Liver (tissue), 9 donors: Measurements from ENCODE around the gene PTPRN2. TPM values are rescaled to one million over a fixed set of nuclear protein-coding genes. Genes with fewer than 3 reads are reported as not detected.

ENCODE experiments used
- DNase-seq: peaks from one replicate; pipeline ENCODE4 v3.0.0-alpha.2; 2017; ENCODE audit warnings: low spot score
- H3K27ac ChIP-seq, 2 donors: one replicate each; pipeline ENCODE4 v1.7.0; 2013; ENCODE audit warnings: inconsistent platforms in 2 of 2, low read length in 2 of 2, control low read depth in 1 of 2, low read depth in 1 of 2, mild to moderate bottlenecking in 1 of 2
- H3K27me3 ChIP-seq, 4 donors: one replicate each; pipeline versions ENCODE4 v1.6.1 to v1.7.0; 2013; ENCODE audit warnings: low read length in 3 of 4, inconsistent platforms in 1 of 4, mild to moderate bottlenecking in 1 of 4, moderate library complexity in 1 of 4; ENCODE audit not compliant: control insufficient read depth in 4 of 4, insufficient read depth in 4 of 4
- H3K36me3 ChIP-seq, 4 donors: one replicate each; pipeline versions ENCODE4 v1.6.1 to v1.7.0; 2013; ENCODE audit warnings: low read length in 3 of 4, mild to moderate bottlenecking in 3 of 4, low read depth in 1 of 4, moderate library complexity in 1 of 4; ENCODE audit not compliant: control insufficient read depth in 4 of 4, insufficient read depth in 3 of 4
- H3K4me1 ChIP-seq, 4 donors: one replicate each; pipeline versions ENCODE4 v1.6.1 to v1.7.0; 2013; ENCODE audit warnings: low read length in 3 of 4, mild to moderate bottlenecking in 3 of 4, moderate library complexity in 1 of 4; ENCODE audit not compliant: control insufficient read depth in 4 of 4, insufficient read depth in 4 of 4
- H3K4me3 ChIP-seq, 3 donors: one replicate each; pipeline versions ENCODE4 v1.6.1 to v1.7.0; 2013; ENCODE audit warnings: low read length in 3 of 3, control low read depth in 1 of 3, low read depth in 1 of 3, mild to moderate bottlenecking in 1 of 3
- H3K9ac ChIP-seq, 2 donors: one replicate each; pipeline ENCODE4 v1.7.0; 2013; ENCODE audit warnings: low read length in 2 of 2, mild to moderate bottlenecking in 2 of 2, moderate library complexity in 2 of 2, control low read depth in 1 of 2, low read depth in 1 of 2
- H3K9me3 ChIP-seq, 4 donors: one replicate each; pipeline versions ENCODE4 v1.6.1 to v1.7.0; 2013; ENCODE audit warnings: low read length in 3 of 4; ENCODE audit not compliant: control insufficient read depth in 4 of 4
- EGR1 ChIP-seq, 2 donors: IDR thresholded peaks; 2 replicates each; pipeline ENCODE4 v1.6.1; 2016 to 2018; ENCODE audit warnings: antibody characterized with exemption in 2 of 2, low read depth in 2 of 2
- FOXA1 ChIP-seq: IDR thresholded peaks from 2 replicates; pipeline ENCODE4 v1.6.1; 2016; ENCODE audit warnings: antibody characterized with exemption
- FOXA2 ChIP-seq: IDR thresholded peaks from 2 replicates; pipeline ENCODE4 v1.6.1; 2016; ENCODE audit warnings: antibody characterized with exemption
- GABPA ChIP-seq, 2 donors: IDR thresholded peaks in 1 of 2; conservative IDR thresholded peaks in 1 of 2; 2 replicates each; pipeline ENCODE4 v1.6.1; 2016; ENCODE audit warnings: antibody characterized with exemption in 2 of 2, mild to moderate bottlenecking in 1 of 2, moderate library complexity in 1 of 2
- HNF4A ChIP-seq, 2 donors: conservative IDR thresholded peaks; 2 replicates each; pipeline ENCODE4 v1.6.1; 2016; ENCODE audit warnings: antibody characterized with exemption in 2 of 2, mild to moderate bottlenecking in 2 of 2
- HNF4G ChIP-seq: IDR thresholded peaks from 2 replicates; pipeline ENCODE4 v1.6.1; 2016; ENCODE audit warnings: antibody characterized with exemption
- JUND ChIP-seq, 2 donors: IDR thresholded peaks; 2 replicates each; pipeline ENCODE4 v1.6.1; 2016; ENCODE audit warnings: antibody characterized with exemption in 2 of 2
- NR2F2 ChIP-seq: IDR thresholded peaks from 2 replicates; pipeline ENCODE4 v1.6.1; 2016; ENCODE audit warnings: antibody characterized with exemption
- RAD21 ChIP-seq, 2 donors: IDR thresholded peaks; 2 replicates each; pipeline ENCODE4 v1.6.1; 2016; ENCODE audit warnings: antibody characterized with exemption in 2 of 2, mild to moderate bottlenecking in 2 of 2
- RXRA ChIP-seq, 2 donors: IDR thresholded peaks; 2 replicates each; pipeline ENCODE4 v1.6.1; 2017 to 2018; ENCODE audit warnings: antibody characterized with exemption in 2 of 2, mild to moderate bottlenecking in 1 of 2
- SP1 ChIP-seq: IDR thresholded peaks from 2 replicates; pipeline ENCODE4 v1.6.1; 2018; ENCODE audit warnings: antibody characterized with exemption, mild to moderate bottlenecking
- TAF1 ChIP-seq: conservative IDR thresholded peaks from 2 replicates; pipeline ENCODE4 v1.6.1; 2016; ENCODE audit warnings: antibody characterized with exemption, mild to moderate bottlenecking
- YY1 ChIP-seq: IDR thresholded peaks from 2 replicates; pipeline ENCODE4 v1.6.1; 2016; ENCODE audit warnings: antibody characterized with exemption, mild to moderate bottlenecking
- WGBS: extraction: QIAGEN DNeasy Blood & Tissue Kit; methylation state at CpG from one replicate; pipeline ENCODE4 v1.1.7; 2013; 5-methylcytosine and 5-hydroxymethylcytosine counted together
- polyA plus RNA-seq, 2 donors: library from polyadenylated mRNA; stranded (reverse) in 1 of 2; unstranded in 1 of 2; fragments of 200-250 nt in 1 of 2; fragments of >200 nt in 1 of 2; fragmentation: Nextera tagmentation in 1 of 2; extraction: Ambion mirVana in 1 of 2; gene quantifications; one replicate each; pipeline versions ENCODE4 v1.2.1 to v1.2.3, GENCODE V29; 2013 to 2015
- total RNA-seq, 2 donors: library from RNA; depleted of rRNA; stranded (reverse); fragments of >200 nt; gene quantifications; one replicate each; pipeline ENCODE4 v1.2.3, GENCODE V29; 2014
- TF ChIP-seq, protein P1 (sequence below): IDR thresholded peaks from 2 replicates; pipeline ENCODE4 v1.6.1; 2016; ENCODE audit warnings: antibody characterized with exemption
- TF ChIP-seq, protein P2 (sequence below): IDR thresholded peaks from 2 replicates; pipeline ENCODE4 v1.6.1; 2016; ENCODE audit warnings: antibody characterized with exemption
- TF ChIP-seq, protein P3 (sequence below): IDR thresholded peaks from 2 replicates; pipeline ENCODE4 v1.6.1; 2016; ENCODE audit warnings: antibody characterized with exemption
- TF ChIP-seq, protein P4 (sequence below): IDR thresholded peaks from 2 replicates; pipeline ENCODE4 v1.6.1; 2016; ENCODE audit warnings: antibody characterized with exemption, mild to moderate bottlenecking
- TF ChIP-seq, protein P5 (sequence below): fragments of 150-350 bp; IDR thresholded peaks from 2 replicates; pipeline ENCODE4 v1.5.1; 2017; ENCODE audit warnings: improper control_type of control experiment, low read depth, low read length; ENCODE audit not compliant: missing input control
- donor health status: healthy.
- donor health status: healthy.
- donor health status: healthy.
- donor health status: healthy.
- donor health status: healthy.

The PTPRN2 gene
- total and polyA plus RNA-seq, 4 donors, result 0.75 to 1.9 (median 1.1) TPM

DNA sequence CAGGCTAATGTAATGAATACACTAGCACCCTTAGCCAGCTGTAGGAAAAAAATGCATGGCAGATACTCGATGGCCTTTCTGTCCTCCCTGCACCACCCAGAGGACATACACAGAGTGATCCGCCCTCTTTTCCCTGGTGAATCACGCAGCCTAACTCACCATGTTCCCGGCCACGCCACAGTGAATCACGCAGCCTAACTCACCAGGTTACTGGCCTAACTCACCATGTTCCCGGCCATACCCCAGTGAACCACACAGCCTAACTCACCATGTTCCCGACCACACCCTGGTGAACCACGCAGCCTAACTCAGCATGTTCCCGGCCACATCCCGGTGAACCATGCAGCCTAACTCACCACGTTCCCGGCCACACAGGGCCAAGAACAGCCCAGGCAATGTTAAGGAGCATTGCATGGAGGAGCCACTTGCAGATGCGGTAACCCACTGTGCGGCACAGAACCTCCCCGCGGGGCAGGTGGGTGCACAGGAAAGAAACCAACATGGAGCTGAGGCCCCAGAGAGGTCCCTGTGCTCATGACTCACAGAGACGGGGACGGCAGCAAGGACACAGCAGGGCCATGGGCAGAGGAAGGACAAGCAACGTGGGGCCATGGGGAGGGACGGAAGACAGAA is 742.3 kb downstream of the PTPRN2 start:
- no peak overlapping the region for H3K9ac ChIP-seq
- H3K4me1 ChIP-seq, result no peaks in the 10 kb centered on the region
- no peak for DNase-seq
- no peaks in the 10 kb centered on the region for H3K27me3 ChIP-seq
- H3K9me3 ChIP-seq, result no peaks in the 10 kb centered on the region
- H3K4me3 ChIP-seq, result no peak overlapping the region
- 90% methylated on average over 21 of the region's 21 CpGs for WGBS
- H3K27ac ChIP-seq, result no peak overlapping the region
- H3K36me3 ChIP-seq, result no peaks in the 10 kb centered on the region
- TF ChIP-seq NR2F2, result no peak
- no peak for TF ChIP-seq TAF1
- no peak for TF ChIP-seq YY1
- TF ChIP-seq, protein P1, sequence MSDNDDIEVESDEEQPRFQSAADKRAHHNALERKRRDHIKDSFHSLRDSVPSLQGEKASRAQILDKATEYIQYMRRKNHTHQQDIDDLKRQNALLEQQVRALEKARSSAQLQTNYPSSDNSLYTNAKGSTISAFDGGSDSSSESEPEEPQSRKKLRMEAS, result no peak
- TF ChIP-seq SP1, result no peak
- TF ChIP-seq GABPA (IDR thresholded peaks at IDR 0.05 in 1 of 2, conservative IDR thresholded peaks at IDR 0.05 in 1 of 2), result no peak
- TF ChIP-seq, protein P2, sequence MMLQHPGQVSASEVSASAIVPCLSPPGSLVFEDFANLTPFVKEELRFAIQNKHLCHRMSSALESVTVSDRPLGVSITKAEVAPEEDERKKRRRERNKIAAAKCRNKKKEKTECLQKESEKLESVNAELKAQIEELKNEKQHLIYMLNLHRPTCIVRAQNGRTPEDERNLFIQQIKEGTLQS, result no peak
- no peak for TF ChIP-seq JUND (IDR thresholded peaks at IDR 0.05)
- TF ChIP-seq, protein P3, sequence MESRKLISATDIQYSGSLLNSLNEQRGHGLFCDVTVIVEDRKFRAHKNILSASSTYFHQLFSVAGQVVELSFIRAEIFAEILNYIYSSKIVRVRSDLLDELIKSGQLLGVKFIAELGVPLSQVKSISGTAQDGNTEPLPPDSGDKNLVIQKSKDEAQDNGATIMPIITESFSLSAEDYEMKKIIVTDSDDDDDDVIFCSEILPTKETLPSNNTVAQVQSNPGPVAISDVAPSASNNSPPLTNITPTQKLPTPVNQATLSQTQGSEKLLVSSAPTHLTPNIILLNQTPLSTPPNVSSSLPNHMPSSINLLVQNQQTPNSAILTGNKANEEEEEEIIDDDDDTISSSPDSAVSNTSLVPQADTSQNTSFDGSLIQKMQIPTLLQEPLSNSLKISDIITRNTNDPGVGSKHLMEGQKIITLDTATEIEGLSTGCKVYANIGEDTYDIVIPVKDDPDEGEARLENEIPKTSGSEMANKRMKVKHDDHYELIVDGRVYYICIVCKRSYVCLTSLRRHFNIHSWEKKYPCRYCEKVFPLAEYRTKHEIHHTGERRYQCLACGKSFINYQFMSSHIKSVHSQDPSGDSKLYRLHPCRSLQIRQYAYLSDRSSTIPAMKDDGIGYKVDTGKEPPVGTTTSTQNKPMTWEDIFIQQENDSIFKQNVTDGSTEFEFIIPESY, result no peak
- TF ChIP-seq HNF4G, result no peak
- TF ChIP-seq, protein P4, sequence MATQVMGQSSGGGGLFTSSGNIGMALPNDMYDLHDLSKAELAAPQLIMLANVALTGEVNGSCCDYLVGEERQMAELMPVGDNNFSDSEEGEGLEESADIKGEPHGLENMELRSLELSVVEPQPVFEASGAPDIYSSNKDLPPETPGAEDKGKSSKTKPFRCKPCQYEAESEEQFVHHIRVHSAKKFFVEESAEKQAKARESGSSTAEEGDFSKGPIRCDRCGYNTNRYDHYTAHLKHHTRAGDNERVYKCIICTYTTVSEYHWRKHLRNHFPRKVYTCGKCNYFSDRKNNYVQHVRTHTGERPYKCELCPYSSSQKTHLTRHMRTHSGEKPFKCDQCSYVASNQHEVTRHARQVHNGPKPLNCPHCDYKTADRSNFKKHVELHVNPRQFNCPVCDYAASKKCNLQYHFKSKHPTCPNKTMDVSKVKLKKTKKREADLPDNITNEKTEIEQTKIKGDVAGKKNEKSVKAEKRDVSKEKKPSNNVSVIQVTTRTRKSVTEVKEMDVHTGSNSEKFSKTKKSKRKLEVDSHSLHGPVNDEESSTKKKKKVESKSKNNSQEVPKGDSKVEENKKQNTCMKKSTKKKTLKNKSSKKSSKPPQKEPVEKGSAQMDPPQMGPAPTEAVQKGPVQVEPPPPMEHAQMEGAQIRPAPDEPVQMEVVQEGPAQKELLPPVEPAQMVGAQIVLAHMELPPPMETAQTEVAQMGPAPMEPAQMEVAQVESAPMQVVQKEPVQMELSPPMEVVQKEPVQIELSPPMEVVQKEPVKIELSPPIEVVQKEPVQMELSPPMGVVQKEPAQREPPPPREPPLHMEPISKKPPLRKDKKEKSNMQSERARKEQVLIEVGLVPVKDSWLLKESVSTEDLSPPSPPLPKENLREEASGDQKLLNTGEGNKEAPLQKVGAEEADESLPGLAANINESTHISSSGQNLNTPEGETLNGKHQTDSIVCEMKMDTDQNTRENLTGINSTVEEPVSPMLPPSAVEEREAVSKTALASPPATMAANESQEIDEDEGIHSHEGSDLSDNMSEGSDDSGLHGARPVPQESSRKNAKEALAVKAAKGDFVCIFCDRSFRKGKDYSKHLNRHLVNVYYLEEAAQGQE, result no peak
- no peak for TF ChIP-seq EGR1 (IDR thresholded peaks at IDR 0.05; ENCODE audit: low read depth in 2 of 2)
- TF ChIP-seq, protein P5, sequence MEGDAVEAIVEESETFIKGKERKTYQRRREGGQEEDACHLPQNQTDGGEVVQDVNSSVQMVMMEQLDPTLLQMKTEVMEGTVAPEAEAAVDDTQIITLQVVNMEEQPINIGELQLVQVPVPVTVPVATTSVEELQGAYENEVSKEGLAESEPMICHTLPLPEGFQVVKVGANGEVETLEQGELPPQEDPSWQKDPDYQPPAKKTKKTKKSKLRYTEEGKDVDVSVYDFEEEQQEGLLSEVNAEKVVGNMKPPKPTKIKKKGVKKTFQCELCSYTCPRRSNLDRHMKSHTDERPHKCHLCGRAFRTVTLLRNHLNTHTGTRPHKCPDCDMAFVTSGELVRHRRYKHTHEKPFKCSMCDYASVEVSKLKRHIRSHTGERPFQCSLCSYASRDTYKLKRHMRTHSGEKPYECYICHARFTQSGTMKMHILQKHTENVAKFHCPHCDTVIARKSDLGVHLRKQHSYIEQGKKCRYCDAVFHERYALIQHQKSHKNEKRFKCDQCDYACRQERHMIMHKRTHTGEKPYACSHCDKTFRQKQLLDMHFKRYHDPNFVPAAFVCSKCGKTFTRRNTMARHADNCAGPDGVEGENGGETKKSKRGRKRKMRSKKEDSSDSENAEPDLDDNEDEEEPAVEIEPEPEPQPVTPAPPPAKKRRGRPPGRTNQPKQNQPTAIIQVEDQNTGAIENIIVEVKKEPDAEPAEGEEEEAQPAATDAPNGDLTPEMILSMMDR, result no peak
- no peak for TF ChIP-seq RXRA (IDR thresholded peaks at IDR 0.05)
- no peak for TF ChIP-seq FOXA2
- TF ChIP-seq HNF4A (conservative IDR thresholded peaks at IDR 0.05), result no peak
- no peak for TF ChIP-seq FOXA1
- TF ChIP-seq RAD21 (IDR thresholded peaks at IDR 0.05), result no peak
